CD4-positive, alpha-beta T cell treated with Interleukin-2 at 100 ng/mL for 4 hours (primary cell): ENCODE results near the gene PAK1IP1.
"Not testable (repeated sequence)": the region's sequence is repeated elsewhere in the genome, so short reads cannot be mapped to it uniquely, and the experiment has no call there.

Experiments used
- DNase-seq: peaks from one replicate; pipeline ENCODE4 v3.0.0-alpha.2; 2020; ENCODE audit warnings: low spot score

Gene PAK1IP1, protein sequence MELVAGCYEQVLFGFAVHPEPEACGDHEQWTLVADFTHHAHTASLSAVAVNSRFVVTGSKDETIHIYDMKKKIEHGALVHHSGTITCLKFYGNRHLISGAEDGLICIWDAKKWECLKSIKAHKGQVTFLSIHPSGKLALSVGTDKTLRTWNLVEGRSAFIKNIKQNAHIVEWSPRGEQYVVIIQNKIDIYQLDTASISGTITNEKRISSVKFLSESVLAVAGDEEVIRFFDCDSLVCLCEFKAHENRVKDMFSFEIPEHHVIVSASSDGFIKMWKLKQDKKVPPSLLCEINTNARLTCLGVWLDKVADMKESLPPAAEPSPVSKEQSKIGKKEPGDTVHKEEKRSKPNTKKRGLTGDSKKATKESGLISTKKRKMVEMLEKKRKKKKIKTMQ

DNA sequence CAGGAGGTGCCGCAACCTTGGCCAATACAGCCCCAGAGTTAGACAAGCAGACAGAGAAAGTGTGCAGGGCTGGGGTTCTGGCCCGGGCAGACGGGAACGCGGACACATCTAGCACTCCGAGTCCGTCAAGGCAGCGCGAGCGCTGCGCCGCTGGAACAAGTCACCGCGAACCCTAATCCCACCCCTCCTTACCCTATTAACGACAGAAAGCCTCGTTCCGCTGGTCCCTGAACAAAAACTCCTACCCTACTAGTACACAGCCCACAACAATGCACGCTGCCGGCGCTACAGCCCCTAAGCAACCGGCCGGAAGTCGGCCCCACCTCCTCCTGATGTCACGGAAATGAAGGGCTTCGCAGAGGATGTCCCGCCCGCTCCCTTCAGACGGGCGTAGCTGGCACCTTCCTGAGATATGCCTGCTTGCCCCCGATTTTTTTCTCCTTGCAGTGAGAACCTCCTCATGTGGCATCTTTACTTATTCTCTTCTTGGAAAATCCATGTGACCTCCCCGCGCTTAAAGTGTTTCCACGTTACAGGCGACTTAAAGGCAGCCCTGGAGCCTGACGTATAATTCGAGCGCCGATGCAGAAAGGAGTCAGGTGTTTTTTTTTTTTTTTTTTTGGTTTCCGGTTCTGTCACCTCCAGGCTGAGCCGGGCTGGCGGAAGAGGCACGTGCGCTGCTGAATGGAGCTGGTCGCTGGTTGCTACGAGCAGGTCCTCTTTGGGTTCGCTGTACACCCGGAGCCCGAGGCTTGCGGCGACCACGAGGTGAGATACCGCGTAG, at the start of gene PAK1IP1, which contains the start of gene C6orf52:
PAK1IP1 (plus strand) TSS at position 671 of the 784 bp plus-strand sequence; CDS start at position 685, 14 bp downstream.
C6orf52 (minus strand) TSS at position 315 of the 784 bp plus-strand sequence. CDS start 7,066 bp downstream, outside the sequence.
- DNase-seq = peak; percentile 92

DNA sequence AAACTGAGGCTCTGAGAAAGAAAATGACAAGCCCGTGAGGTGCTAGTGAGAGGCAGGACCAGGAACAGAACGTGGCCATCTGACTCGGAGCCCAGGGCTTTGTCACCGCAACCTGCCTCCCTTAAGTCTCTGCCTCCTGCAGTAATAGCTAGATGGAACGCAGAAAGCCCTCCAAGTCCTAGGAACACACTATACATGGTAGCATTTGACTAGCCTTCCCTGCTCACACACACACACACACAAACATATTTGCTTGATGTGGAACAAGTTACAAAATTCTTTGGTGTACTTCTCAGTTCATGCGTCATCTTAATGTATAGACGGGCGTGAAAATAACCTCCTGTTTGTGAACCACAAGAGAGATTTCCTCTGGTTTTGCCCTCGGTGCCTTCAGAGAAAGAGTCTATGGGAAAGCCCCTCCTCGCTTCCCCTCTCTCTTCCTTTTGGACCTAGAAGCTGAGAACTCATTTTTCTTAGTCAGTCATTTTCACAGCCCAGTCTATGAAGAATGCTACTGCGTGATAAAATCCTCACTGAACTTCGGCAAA, 39.2 kb upstream of the PAK1IP1 start:
- DNase-seq = peak; percentile 39

DNA sequence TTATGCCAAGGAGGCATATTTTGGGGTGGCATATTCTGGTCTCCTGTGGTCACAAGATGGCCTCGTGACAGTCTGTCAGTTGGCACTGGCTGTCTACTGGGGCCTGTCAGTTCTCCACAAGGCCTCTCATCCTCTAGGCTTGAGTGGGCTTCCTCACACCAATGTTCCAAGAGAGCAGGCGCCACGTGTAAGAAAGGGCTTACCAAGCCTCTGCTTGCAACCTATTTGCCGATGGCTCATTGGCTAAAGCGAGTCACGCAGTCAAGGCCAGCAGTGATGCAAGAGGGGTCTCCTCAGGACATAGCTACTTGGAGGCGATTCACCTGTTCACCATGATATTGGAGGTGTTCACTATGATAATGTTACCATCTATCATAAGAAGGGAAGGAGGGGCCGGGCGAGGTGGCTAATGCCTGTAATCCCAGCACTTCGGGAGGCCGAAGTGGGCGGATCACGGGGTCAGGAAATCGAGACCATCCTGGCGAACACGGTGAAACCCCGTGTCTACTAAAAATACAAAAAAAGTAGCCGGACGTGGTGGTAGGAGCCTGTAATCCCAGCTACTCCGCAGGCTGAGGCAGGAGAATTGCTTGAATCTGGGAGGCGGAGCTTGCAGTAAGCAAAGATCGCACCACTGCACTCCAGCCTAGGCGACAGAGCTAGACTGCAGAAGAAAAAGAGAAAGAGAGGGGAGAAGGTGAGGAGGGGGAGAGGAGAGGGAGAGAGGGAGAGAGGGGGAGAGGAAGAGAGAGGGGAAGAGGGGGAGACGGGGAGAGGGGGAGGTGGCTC, 35.7 kb upstream of the PAK1IP1 start:
- DNase-seq = no peak

DNA sequence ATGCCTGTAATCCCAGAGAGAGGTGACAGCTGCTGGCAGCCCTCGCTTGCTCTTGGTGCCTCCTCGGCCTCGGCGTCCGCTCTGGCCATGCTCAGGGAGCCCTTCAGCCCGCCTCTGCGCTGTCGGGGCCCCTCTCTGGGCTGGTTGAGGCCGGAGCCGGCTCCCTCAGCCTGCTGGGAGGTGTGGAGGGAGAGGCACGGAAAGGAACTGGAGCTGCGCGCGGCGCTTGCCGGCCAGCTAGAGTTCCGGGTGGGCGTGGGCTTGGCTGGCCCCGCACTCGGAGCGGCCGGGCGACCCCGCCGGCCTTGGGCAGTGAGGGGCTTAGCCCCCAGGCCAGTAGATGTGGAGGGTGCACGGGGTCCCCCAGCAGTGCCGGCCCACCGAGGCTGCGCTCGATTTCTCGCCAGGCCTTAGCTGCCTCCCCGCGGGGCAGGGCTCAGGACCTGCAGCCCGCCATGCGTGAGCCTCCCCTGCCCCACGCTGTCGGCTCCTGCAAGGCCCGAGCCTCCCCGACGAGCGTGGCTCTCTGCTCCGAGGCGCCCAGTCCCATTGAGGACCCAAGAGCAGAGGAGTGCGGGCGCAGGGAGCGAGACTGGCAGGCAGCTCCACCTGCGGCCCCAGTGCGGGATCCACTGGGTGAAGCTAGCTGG, 34.9 kb upstream of the PAK1IP1 start:
- no peak for DNase-seq

DNA sequence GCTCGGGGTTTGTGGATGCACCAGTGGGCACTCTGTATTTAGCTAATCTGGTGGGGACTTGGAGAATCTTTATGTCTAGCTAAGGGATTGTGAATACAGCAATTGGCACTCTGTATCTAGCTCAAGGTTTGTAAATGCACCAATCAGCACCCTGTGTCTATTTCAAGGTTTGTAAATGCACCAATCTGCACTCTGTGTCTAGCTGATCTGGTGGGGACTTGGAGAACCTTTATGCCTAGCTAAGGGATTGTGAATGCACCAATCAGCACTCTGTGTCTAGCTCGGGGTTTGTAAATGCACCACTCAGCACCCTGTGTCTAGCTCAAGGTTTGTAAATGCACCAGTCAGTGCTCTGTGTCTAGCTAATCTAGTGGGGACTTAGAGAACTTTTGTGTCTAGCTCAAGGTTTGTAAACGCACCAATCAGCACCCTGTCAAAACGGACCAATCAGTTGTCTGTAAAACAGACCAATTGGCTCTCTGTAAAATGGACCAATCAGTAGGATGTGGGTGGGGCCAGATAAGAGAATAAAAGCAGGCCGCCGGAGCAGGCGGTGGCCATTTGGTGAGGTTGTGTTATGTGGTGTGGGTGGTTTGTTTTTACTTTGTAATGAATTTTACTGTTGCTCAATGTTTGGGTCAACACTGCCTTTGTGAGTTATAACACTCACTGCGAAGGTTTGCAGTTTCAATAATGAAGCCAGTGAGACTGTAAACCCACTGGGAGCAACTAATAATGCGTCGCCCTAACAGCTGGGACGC, 34.2 kb upstream of the PAK1IP1 start:
- DNase-seq = not testable (repeated sequence)

DNA sequence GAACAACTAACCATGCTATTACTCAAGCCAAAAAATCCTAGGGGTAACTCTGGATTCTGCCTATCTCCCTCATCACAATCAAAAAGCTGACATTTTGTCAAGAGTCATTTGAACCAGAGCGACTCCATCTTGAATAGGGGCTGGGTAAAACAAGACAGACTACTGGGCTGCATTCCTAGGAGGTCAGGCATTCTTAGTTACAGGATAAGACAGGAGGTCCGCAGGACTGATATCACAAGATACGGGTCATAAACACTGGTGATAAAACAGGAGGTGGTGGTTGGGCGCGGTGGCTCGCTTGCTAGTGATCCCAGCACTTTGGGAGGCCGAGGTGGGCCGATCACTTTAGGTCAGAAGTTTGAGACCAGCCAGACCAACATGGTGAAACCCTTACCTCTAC, 32.6 kb upstream of the PAK1IP1 start:
- DNase-seq = no peak

DNA sequence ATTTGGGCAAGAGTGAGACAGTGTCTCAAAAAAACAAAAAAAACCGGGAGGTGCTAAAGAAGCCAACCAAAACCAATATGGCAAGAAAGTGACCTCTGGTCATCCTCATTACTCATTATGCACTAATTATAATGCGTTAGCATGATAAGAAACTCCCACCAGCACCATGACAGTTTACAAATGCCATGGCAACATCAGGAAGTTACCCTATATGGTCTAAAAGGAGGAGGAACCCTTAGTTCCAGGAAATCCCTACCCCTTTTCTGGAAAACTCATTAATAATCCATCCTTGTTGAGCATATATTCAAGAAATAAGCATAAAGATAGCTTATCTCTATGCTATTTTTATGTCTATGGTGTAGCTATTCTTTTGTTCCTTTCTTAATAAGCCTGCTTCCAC, 32.0 kb upstream of the PAK1IP1 start:
- no peak for DNase-seq

DNA sequence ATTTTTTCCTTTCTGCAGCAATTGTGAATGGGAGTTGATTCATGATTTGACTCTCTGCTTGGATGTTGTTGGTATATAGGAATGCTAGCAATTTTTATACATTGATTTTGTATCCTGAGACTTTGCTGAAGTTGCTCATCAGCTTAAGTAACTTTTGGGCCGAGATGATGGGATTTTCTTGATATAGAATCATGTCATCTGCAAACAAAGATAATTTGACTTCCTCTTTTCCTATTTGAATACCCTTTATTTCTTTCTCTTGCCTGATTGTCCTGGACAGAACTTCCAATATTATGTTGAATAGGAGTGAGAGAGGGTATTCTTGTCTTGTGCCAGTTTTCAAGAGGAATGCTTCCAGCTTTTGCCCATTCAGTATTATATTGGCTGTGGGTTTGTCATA, 29.2 kb upstream of the PAK1IP1 start:
- not testable (repeated sequence) for DNase-seq

DNA sequence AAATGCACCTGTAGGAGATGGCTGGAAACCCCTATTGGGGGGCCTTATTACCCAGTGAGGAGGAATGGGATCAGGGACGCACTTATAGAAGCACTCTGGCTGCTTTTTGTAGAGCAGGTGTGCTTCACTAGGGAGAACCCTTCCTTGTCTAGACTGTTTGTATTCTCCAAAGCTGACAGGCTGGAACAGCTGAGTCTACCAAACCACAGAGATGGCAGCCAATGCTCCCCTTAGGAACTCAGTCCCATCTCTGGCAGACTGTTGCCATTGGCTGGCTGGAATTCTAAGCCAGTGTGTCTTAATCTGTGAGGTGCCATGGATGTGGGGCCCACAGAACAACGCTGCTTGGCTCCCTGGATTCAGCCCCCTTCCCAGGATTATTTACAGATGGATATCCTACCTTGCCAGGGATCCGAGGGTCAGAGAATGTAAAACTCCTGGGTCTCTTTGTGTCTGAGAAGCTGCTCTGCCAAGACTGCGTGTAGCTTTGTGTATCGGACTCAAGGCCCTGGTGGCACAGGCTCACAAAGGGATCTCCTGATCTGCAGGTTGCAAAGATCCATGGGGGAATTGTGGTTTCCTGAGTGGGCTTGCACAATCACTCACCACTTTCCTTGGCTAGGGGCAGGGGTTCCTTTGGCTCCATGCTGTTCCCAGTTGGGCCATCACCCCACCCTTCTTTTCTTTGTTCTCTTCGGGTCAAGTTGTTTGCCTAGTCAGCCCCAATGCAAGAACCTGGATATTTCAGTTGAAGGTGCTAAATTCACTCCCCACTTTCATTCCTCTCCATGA, 26.4 kb upstream of the PAK1IP1 start:
- no peak for DNase-seq

DNA sequence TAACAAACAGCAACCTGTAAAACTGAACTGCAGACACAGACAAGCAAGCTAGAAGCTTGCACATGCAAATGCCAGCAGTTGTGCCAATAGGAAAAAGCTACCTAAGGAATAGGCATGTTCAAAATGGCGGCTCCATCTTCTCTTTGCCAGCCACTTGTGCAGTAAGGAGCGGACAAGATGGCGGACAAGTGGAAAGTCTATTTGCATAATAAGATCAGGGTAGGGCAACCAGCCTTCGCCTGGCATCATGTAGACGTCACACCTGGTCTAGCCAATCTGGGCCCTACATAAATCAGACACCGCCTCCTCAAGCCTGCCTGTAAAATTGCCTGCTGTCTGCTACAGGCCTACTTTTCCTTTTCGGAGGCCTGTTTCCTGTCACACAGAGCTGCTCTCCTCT, 18.4 kb upstream of the PAK1IP1 start:
- no peak for DNase-seq

DNA sequence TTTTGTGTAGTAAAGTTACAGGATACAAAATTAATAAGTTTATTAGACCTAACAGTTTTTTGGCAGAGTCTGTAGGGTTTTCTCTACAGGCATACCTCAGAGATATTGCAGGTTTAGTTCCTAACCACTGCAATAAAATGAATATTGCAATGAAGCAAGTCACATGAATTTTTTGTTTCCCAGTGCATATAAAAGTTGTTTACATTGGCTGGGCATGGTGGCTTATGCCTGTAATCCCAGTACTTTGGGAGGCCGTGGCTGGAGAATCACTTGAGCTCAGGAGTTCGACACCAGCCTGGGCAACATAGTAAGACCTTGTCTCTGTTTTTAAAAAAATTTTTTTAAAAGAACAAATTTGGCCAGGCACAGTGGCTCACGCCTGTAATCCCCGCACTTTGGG, 16.3 kb upstream of the PAK1IP1 start:
- no peak for DNase-seq

DNA sequence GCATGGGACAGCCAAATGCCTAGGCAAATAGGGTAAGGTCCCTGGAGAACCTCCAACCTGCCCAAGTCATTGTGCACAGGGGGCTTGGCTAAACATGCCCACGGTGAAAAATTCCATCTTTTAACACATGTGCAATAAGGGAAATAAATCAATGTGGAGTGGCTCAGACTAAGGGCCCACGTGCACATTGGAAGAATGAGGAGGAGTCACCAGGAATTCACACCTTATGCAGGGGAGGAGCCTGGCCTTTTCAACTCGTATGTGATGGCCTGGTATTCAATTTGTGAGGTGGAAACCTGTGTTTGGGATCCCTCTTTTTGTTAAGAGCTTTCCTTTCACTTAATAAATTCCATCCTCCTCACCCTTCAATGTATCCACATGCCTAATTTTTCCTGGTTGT, 13.0 kb upstream of the PAK1IP1 start:
- no peak for DNase-seq

DNA sequence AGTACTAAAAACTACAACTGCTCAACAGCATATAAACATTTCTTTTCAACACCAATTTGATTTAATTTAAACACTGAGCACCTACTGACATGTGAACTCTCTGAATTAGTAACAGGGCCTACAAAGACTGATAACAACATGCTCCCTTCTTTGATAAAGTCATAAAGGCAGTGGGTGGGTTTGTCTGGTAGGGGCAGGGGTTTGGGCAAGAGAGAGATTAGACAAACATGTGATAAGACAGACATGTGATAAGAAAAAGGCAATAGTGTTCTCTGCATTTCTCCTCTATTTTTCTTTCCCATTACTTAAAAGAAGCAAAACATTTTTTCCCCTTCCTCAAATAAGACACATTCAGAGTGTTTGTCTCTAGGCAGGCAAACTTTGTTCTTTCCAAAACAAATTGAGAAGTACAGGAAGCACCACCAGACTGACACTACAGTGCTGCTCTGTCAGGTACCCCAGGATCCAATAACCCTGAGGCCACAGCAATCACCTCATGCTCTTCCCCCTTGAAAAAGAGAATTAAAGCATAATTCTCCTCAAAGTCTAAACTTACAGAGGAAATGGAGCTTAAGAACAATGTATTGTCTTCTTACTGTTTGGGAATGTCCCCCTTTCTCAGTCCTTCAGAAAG, 12.3 kb upstream of the PAK1IP1 start:
- no peak for DNase-seq

DNA sequence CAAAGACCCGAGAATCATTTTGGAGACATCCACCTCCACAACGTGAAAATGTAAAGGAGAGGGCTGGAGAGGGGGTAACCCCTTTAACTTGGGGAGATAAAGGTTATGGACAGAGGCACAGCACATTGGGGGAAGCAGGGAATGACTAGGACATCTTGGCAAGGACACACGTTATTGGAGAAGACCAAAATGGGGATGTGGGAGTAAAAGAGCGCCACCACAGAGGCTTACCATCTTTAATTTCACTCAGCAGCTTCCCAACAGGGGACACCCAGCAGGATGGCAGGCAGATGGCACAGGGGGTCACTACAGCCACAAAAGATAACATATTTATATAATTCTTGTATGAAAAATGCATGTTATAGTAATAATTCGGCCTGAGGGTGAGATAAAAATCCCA, 10.2 kb upstream of the PAK1IP1 start:
- DNase-seq = no peak

DNA sequence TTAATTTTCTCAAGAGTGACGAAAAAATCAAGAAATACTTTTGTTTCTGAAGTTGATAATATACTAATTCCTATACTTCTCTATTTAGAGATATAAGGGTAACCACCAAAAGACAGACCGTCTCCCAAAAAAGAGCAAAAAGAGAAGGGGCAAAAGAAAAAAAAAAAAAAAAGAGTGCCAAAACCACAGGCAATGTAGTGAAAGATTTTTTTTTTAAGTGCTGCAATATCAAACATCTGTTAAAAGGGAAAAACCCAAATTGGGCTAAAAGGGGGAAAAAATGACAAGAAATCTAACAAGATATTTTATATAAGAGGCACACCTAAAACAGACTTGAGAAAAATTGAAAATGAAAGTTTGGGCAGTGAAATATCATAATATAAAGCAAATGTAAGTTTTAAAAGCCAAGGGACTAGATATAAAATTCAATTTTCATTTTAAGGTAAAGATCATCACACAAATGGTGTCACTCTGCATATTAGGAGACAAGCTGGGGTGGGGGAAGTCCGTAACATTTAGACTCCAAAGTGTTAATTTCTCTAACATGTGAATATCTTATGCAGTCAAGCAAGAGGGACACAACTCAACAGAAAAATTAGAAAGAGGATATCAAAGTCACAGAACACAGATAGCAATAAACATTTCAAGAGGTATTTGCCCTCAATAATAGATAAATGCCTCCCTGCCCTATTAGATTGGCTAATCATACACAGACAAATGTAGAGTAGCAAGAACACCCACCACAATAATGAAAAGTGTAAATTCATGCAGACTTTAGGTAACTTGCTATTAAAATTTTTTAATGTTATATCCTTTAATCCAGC, 9.5 kb upstream of the PAK1IP1 start:
- DNase-seq = no peak

DNA sequence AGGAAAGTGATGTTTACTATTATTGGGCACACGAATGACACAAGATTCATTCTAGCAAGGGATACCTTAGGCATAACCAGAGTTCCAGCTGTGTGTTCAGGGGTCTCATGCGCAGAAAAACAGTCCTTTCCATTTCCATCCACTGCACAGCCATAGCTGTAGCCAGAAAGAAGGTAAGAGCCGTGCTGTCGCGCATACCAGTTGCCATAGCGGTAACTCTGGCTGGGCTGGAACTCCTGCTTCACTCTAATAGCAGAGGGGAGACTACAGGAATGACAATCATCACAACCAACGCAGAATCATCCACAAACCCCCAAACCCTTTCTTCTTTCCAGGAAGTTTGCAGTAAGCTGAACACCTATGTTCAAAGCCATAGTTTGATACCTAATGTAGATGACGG, 7.9 kb upstream of the PAK1IP1 start:
- DNase-seq = no peak

DNA sequence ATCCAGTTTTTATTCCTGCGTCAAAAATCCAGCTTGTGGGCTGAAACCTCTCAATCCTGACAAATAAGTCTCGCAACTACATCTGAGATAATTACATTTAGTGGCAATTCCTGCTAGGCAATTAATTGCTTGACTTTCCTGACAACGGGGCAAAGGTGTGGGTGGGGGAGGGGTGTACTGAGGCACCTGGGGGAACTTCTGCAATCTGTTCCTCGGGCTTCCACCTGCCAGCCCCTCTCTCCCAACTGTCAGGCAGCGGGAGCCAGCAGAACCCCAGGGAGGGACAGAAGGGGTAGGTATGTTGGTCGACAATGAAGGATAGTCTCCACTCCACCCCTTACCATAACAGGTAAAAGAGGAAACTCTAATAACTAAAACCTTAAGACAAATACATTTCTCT, 7.2 kb upstream of the PAK1IP1 start:
- no peak for DNase-seq

DNA sequence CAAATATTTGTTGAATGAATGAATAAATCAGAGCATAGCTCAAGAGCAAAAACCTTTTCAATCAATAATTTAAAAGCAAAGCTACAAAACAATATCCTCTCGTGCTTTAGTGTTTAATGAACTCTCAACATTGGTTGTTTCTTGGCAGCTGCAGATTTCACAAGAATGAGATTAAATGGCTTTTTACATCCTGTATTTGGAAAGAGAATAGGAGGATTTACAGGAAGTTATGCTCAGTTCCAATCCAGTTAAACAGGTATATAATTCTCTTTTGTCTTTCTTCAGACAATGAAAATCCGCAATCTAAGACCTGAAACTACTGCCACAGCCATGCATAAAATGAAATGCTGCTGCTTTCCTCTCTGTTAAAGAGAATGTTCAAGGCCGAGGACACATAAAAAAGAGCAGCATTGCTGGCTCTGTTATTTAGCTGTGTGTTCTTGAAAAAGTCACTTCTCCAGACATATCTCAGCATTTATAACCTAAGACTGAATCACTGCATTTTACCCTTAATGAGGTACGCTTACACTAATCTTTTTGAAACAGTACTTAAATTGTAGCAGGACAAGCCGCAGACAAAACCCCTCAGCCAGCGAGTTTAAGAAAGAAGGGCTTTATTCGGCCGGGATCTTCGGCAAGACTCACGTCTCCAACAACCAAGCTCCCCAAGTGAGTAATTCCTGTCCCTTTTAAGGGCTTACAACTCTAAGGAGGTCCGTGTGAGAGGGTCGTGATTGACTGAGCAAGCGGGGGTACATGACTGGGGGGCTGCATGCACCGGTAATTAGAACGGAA, 3.9 kb upstream of the PAK1IP1 start:
- DNase-seq = no peak
